Peyer's patch (tissue), 4 donors: Measurements from ENCODE around the gene MSMB.

Source experiments
- POLR2A ChIP-seq, 2 donors: fragments of 450-650 bp; IDR thresholded peaks; one replicate each; pipeline ENCODE4 v1.5.1; 2017; ENCODE audit warnings: antibody characterized with exemption in 2 of 2, mild to moderate bottlenecking in 2 of 2, moderate library complexity in 2 of 2
- TF ChIP-seq, protein P1 (sequence below), 6 experiments: fragments of 450-650 bp in 4 of 6; fragments of 200-600 bp in 2 of 6; sonication (generic) in 1 of 6; IDR thresholded peaks; one replicate each; pipeline ENCODE4 v1.5.1; 2017 to 2019; ENCODE audit warnings: antibody characterized with exemption in 6 of 6, mild to moderate bottlenecking in 3 of 6, moderate library complexity in 1 of 6

DNA sequence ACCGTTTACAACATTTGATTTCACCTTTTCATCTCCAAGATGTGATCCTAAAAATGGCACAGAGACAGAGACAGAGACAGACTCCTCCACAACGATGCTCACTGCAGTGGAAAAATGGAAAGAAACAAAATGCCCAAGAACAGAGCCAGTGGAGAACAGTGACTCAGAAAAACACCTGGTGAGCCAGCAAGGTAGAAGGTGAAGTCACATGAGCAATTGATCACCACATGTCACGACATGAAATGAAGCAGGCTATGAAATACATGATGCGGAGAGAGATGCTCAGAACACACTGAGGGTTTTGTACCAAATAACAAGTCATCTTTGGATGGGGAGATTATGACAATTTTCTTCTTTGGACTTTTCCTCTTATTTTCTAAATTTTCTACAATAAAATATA is 3.5 kb downstream of the MSMB start:
- no peak for TF ChIP-seq POLR2A (IDR thresholded peaks at IDR 0.05)
- TF ChIP-seq, protein P1, sequence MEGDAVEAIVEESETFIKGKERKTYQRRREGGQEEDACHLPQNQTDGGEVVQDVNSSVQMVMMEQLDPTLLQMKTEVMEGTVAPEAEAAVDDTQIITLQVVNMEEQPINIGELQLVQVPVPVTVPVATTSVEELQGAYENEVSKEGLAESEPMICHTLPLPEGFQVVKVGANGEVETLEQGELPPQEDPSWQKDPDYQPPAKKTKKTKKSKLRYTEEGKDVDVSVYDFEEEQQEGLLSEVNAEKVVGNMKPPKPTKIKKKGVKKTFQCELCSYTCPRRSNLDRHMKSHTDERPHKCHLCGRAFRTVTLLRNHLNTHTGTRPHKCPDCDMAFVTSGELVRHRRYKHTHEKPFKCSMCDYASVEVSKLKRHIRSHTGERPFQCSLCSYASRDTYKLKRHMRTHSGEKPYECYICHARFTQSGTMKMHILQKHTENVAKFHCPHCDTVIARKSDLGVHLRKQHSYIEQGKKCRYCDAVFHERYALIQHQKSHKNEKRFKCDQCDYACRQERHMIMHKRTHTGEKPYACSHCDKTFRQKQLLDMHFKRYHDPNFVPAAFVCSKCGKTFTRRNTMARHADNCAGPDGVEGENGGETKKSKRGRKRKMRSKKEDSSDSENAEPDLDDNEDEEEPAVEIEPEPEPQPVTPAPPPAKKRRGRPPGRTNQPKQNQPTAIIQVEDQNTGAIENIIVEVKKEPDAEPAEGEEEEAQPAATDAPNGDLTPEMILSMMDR (IDR thresholded peaks at IDR 0.05) = no peak
